ENCODE data around the gene ATP2A1. TPM values are rescaled to one million over a fixed set of nuclear protein-coding genes. Genes with fewer than 3 reads are reported as not detected.
A peak's percentile ranks its signal among the peaks of the same experiment; 100 is the strongest.

Gene ATP2A1
- total and polyA plus RNA-seq, 2 experiments from 2014 or later: 0.73 to 4.0 TPM

- H2AFZ ChIP-seq: no peak overlapping the region
- no peaks in the 10 kb centered on the region for H3K27me3 ChIP-seq (ENCODE audit: insufficient read depth)
- DNase-seq (ENCODE audit: low spot score): no peak
- H3K36me3 ChIP-seq (ENCODE audit: insufficient read depth): 0 out of 2 replicates have a peak, but pooled peaks cover 6% of the 10 kb centered on the region
- Mint-ChIP-seq H3K36me3 (ENCODE audit: low read depth) (no peaks in the 10 kb centered on the region), H3K27me3 (ENCODE audit: insufficient read depth, low read depth, poor library complexity) (peaks cover 6% of the 10 kb centered on the region), H3K27ac (no peak overlapping the region), H3K4me1 (no peaks in the 10 kb centered on the region), H3K9me3 (no peaks in the 10 kb centered on the region), H3K4me3 (no peak overlapping the region)
- no peaks in the 10 kb centered on the region for H3F3A ChIP-seq (replicated peaks; ENCODE audit: low read depth)
- peak; percentile 18; the same call in 2 of the 3 replicates for ATAC-seq
- no peaks in the 10 kb centered on the region for H4K20me1 ChIP-seq (replicated peaks; ENCODE audit: insufficient read depth)
- H3K9me2 ChIP-seq (ENCODE audit: insufficient read depth): no peaks in the 10 kb centered on the region
- H3K79me2 ChIP-seq (replicated peaks; ENCODE audit: insufficient read depth): no peaks in the 10 kb centered on the region
- H3K4me1 ChIP-seq (ENCODE audit: insufficient read depth): no peaks in the 10 kb centered on the region
- TF ChIP-seq ZNF331 (CRISPR knock-in tag; IDR thresholded peaks at IDR 0.05; ENCODE audit: low read depth) (no peak), JUNB (IDR thresholded peaks at IDR 0.05; ENCODE audit: unreplicated experiment) (no peak), CREB1 (CRISPR knock-in tag; IDR thresholded peaks at IDR 0.05; ENCODE audit: low read depth) (no peak), ZNF462 (CRISPR knock-in tag; IDR thresholded peaks at IDR 0.05) (no peak), ETS1 (IDR thresholded peaks at IDR 0.05) (no peak), CTCF (conservative IDR thresholded peaks at IDR 0.05; ENCODE audit: low read depth in 2 of 2) (no peak), POLR2AphosphoS5 (IDR thresholded peaks at IDR 0.05; ENCODE audit: low read depth) (no peak), NANOG (IDR thresholded peaks at IDR 0.05; ENCODE audit: borderline replicate concordance) (no peak), ZNF114 (CRISPR knock-in tag; IDR thresholded peaks at IDR 0.05) (no peak), REST (IDR thresholded peaks at IDR 0.05; ENCODE audit: unreplicated experiment) (no peak), EZH2 (IDR thresholded peaks at IDR 0.05; ENCODE audit: low read depth, unreplicated experiment) (no peak), EZH2phosphoT487 (IDR thresholded peaks at IDR 0.05; ENCODE audit: unreplicated experiment) (no peak), STAT1 (IDR thresholded peaks at IDR 0.05; ENCODE audit: unreplicated experiment) (no peak)
- no peak overlapping the region for H3K27ac ChIP-seq (ENCODE audit: low read depth)
- no peak overlapping the region for H3K4me2 ChIP-seq
- no peak overlapping the region for H3K4me3 ChIP-seq
Measured at GRCh38 chr16:28905229-28905754, 27.0 kb downstream of the ATP2A1 start.

All from GM23338 (cell line).